ENCODE measurements around the gene VPS35.

The VPS35 gene

GRCh38 chr16:46688654-46689364, at the start of gene VPS35:
TSS of gene VPS35 (minus strand) at chr16:46689178. CDS start at chr16:46689133, 45 bp downstream.
- peak; percentile 99 for DNase-seq (ENCODE audit: low spot score)

GRCh38 chr16:46737621-46738214, 48.7 kb upstream of the VPS35 start:
- no peak for DNase-seq (ENCODE audit: low spot score)

- DNase-seq (ENCODE audit: low spot score) = no peak
Observed at GRCh38 chr16:46736695-46737094, 47.7 kb upstream of the VPS35 start.

- no peak for DNase-seq (ENCODE audit: low spot score)
Observed at GRCh38 chr16:46733319-46733830, 44.4 kb upstream of the VPS35 start.

GRCh38 chr16:46732561-46732960, 43.6 kb upstream of the VPS35 start:
- DNase-seq (ENCODE audit: low spot score) = no peak

GRCh38 chr16:46731691-46732555, 42.9 kb upstream of the VPS35 start:
- DNase-seq (ENCODE audit: low spot score) = no peak

- DNase-seq (ENCODE audit: low spot score) = no peak
Observed at GRCh38 chr16:46730801-46731690, 42.1 kb upstream of the VPS35 start.

- DNase-seq (ENCODE audit: low spot score) = no peak
Observed at GRCh38 chr16:46730126-46730525, 41.1 kb upstream of the VPS35 start.

GRCh38 chr16:46729326-46729995, 40.5 kb upstream of the VPS35 start:
- DNase-seq (ENCODE audit: low spot score) = no peak

GRCh38 chr16:46728806-46729205, 39.8 kb upstream of the VPS35 start:
- DNase-seq (ENCODE audit: low spot score) = no peak

GRCh38 chr16:46727630-46728029, 38.7 kb upstream of the VPS35 start:
- no peak for DNase-seq (ENCODE audit: low spot score)

GRCh38 chr16:46727184-46727583, 38.2 kb upstream of the VPS35 start:
- DNase-seq (ENCODE audit: low spot score) = no peak

GRCh38 chr16:46721885-46722284, 32.9 kb upstream of the VPS35 start:
- DNase-seq (ENCODE audit: low spot score) = no peak

GRCh38 chr16:46720619-46721018, 31.6 kb upstream of the VPS35 start:
- DNase-seq (ENCODE audit: low spot score) = no peak

GRCh38 chr16:46719528-46719927, 30.6 kb upstream of the VPS35 start:
- DNase-seq (ENCODE audit: low spot score) = no peak

GRCh38 chr16:46718214-46718613, 29.2 kb upstream of the VPS35 start:
- DNase-seq (ENCODE audit: low spot score) = no peak

- no peak for DNase-seq (ENCODE audit: low spot score)
Observed at GRCh38 chr16:46717692-46718091, 28.7 kb upstream of the VPS35 start.

- no peak for DNase-seq (ENCODE audit: low spot score)
Observed at GRCh38 chr16:46715769-46716305, 26.9 kb upstream of the VPS35 start.

GRCh38 chr16:46714797-46715591, 26.0 kb upstream of the VPS35 start:
- DNase-seq (ENCODE audit: low spot score) = no peak

GRCh38 chr16:46713634-46714033, 24.7 kb upstream of the VPS35 start:
- no peak for DNase-seq (ENCODE audit: low spot score)

Measured in hematopoietic multipotent progenitor cell treated with erythropoietin and hydrocortisone succinate and interleukin-3 and kit ligand, for 15 days (in vitro differentiated cells).